Mucosa of descending colon (tissue), 3 donors: ENCODE data around the gene CDX4. TPM values are rescaled to one million over a fixed set of nuclear protein-coding genes. Genes with fewer than 3 reads are reported as not detected.
"Not testable (repeated sequence)": the region's sequence is repeated elsewhere in the genome, so short reads cannot be mapped to it uniquely, and the experiment has no call there.

Experiments used
- ATAC-seq: fragments of 200-7000 bp; cut with Tn5 transposase; one replicate; pipeline ENCODE4 v1.9.1; 2020; ENCODE audit warnings: mild to moderate bottlenecking, moderate library complexity
- DNase-seq, 3 donors: peaks; one replicate each; pipeline ENCODE4 v3.0.0-alpha.2; 2020
- H3K36me3 ChIP-seq: fragments of 200-600 bp; one replicate; pipeline ENCODE4 v1.8.0; 2021; ENCODE audit warnings: low read depth, mild to moderate bottlenecking
- H3K4me1 ChIP-seq: fragments of 200-600 bp; one replicate; pipeline ENCODE4 v1.8.0; 2021; ENCODE audit warnings: low read depth, mild to moderate bottlenecking
- H3K4me3 ChIP-seq: fragments of 200-600 bp; one replicate; pipeline ENCODE4 v1.8.0; 2021; ENCODE audit warnings: mild to moderate bottlenecking
- H3K9me3 ChIP-seq: fragments of 200-600 bp; one replicate; pipeline ENCODE4 v1.8.0; 2021; ENCODE audit warnings: mild to moderate bottlenecking
- CTCF ChIP-seq: fragments of 200-600 bp; IDR thresholded peaks from one replicate; pipeline ENCODE4 v1.8.0; 2022; ENCODE audit warnings: antibody characterized with exemption, mild to moderate bottlenecking
- intact Hi-C, 2 donors: fragments of 100-400 bp; cut with DNase I in 1 of 2; cut with micrococcal nuclease in 1 of 2; formaldehyde crosslinking; loops; one replicate each; pipeline versions ENCODE4 v1.11.0 to v1.11.1; 2022; cut with DNase I, micrococcal nuclease
- total RNA-seq, 3 donors: library from RNA; stranded (reverse); fragmentation: NEBNext Ultra II Directional in 2 of 3; extraction: Animal tissue kit (Norgen Biotek cat#: 25700) in 2 of 3; gene quantifications; one replicate each; pipeline versions ENCODE4 v1.2.1 to v1.2.4, GENCODE V29; 2021 to 2023
- donor health status: DM: no; HTN: no; CAD: no; lungs with moderate emphysema.
- donor health status: DM: no; HTN: no; CAD: no.
- donor health status: DM: no; HTN: yes; CAD: no.

CDX4 gene
- total RNA-seq, 3 donors from 2014 or later = not detected

DNA sequence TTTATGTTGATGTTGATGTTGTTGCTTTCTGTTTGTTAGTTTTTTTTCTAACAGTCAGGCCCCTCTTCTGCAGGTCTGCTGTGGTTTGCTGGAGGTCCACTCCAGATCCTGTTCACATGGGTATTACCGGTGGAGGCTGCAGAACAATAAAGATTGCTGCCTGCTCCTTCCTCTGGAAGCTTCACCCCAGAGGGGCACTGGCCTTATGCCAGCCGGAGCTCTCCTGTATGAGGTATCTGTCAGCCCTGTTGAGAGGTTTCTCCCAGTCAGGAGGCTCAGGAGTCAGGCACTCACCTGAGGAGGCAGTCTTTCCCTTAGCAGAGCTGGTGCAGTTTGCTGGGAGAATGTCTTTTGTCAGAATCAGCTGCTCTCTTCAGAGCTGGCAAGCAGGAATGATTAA, 34.7 kb downstream of the CDX4 start:
- Histone ChIP-seq H3K4me3 (no peak overlapping the region), H3K9me3 (no peaks in the 10 kb centered on the region), H3K36me3 (no peaks in the 10 kb centered on the region), H3K4me1 (no peaks in the 10 kb centered on the region)
- TF ChIP-seq CTCF = no peak
- ATAC-seq (no peak), DNase-seq (no peak)
- intact Hi-C loops = no loop called here

DNA sequence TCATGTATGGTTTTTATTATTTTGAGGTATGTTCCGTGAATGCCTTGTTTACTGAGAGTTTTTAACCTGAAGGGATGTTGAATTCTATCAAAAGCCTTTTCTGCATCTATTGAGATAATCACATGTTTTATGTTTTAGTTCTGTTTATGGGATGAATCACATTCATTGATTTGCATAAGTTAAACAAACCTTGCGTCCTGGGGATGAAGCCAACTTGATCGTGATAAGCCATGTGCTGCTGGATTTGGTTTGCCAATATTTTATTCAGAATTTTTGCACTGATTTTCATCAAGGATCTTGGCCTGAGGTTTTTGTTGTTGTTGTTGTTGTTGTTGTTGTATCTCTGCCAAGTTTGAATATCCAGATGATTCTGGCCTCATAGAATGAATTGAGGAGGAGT, 43.8 kb downstream of the CDX4 start:
- no peaks in the 10 kb centered on the region for H3K4me1 ChIP-seq
- H3K4me3 ChIP-seq = no peak overlapping the region
- H3K9me3 ChIP-seq = no peaks in the 10 kb centered on the region
- no peak for ATAC-seq
- no peaks in the 10 kb centered on the region for H3K36me3 ChIP-seq
- TF ChIP-seq CTCF = no peak
- intact Hi-C loops = no loop called here
- DNase-seq = no peak

DNA sequence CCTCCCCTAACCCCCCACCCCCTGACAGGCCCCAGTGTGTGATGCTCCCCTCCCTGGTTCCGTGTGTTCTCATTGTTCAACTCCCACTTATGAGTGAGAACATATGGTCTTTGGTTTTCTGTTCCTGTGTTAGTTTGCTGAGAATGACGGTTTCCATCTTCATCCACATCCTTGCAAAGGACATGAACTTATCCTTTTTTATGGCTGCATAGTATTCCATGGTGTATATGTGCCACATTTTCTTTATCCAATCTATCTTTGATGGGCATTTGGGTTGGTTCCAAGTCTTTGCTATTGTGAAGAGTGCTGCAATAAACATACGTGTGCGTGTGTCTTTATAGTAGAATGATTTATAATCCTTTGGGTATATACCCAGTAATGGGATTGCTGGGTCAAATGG, 45.3 kb downstream of the CDX4 start:
- DNase-seq, ATAC-seq, intact Hi-C loops, H3K36me3 ChIP-seq, H3K9me3 ChIP-seq, H3K4me3 ChIP-seq, H3K4me1 ChIP-seq: not testable (repeated sequence)

Other genes starting within 250 kb of the CDX4 start
- 1 to 10 TPM; 2.1 to 5.9 (median 4.0) TPM for gene NAP1L2, start 232.2 kb upstream of the CDX4 start, total RNA-seq
- 10 to 100 TPM in 1 of 3 donors, 1 to 10 TPM in 2; 6.4 to 15.3 (median 7.9) TPM for gene CHIC1, start 116.1 kb downstream of the CDX4 start, total RNA-seq